Stimulated activated CD8-positive, alpha-beta memory T cell treated with anti-CD3 and anti-CD28 coated beads, Interleukin-2, amount 100 ng/mL, for 1 hour (primary cell): ENCODE measurements around the gene MMP24.
"Not testable (repeated sequence)": the region's sequence is repeated elsewhere in the genome, so short reads cannot be mapped to it uniquely, and the experiment has no call there.

Experiments used
- DNase-seq, 2 donors: peaks; one replicate each; pipeline ENCODE4 v3.0.0-alpha.2; 2020; ENCODE audit warnings: low read depth in 2 of 2

Gene MMP24

GRCh38 chr20:35311822-35312221 lies 85.3 kb downstream of the MMP24 start:
- DNase-seq: no peak

- no peak for DNase-seq
Observed at GRCh38 chr20:35312318-35312717, 85.8 kb downstream of the MMP24 start.

DNA sequence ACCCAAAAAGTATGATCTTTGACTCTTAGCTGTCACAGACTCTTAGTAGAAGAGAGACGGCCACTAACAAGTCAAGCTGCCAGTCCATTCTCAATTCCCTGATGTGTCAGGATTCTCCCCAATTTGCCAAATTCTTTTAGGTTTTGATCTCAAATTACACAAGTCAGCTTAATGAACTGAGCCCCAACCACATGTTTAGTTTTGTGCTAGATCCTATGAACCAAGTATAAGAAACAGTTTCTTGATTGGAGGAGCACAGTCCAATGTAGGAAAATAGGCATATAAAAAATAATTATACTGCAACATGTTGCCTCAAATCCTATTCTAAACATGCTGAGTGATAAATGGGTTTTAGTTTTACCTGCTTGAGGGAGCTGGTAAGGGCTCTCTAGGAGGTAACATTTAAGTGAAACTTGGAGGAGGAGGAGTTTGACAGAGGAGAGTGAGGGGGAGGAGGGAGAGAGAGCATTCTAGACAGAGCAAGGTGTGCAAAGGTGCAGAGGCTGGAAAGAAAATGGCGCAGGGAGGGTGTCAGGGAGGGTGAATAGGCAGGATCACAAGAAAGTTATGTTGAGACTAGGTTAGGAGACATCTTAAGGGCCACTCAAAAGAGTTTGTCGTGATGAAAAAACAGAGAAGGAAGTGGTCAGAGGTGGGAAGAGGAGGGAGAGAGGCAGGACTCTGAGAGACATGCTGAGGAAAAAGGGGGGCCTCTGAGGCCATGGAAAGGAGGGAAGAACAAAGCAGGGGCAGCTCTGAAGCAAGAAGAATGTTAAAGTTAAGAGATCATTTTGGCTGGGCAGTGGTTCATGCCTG lies 88.5 kb downstream of the MMP24 start:
- DNase-seq: no peak

DNA sequence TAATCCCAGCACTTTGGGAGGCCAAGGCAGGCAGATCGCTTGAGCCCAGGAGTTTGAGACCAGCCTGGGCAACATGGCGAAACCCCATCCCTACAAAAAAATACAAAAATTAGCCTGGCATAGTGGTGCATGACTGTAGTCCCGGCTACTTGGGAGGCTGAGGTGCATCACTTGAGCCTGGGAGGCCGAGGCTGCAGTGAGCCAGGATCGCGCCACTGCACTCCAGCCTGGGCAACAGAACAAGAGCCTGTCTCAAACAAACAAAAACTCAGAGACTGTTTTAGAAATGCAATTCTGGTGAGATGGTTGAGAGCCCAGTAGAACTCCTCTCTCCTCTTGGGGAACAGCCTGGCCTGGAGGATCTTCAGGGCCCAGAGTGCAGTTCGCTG lies 89.1 kb downstream of the MMP24 start:
- DNase-seq: not testable (repeated sequence)

DNA sequence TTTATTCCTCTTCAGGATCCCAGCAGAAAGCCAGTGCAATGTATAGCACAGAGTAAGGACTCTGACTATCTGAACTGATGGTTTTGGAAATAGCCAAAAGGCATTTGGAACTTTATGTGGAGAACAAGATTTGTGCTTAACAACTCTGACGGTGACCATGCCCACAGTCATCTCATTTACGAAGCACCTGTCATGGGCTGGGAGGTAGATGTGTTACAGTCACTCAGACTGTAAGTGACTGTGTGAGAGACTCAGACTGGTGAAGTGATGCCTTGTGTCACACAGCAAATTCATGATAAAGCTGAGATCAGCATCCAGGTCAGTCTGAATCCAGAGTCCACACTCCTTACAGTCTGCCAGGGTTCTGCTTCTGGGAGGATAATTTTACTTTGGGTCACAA lies 89.6 kb downstream of the MMP24 start:
- no peak for DNase-seq

DNA sequence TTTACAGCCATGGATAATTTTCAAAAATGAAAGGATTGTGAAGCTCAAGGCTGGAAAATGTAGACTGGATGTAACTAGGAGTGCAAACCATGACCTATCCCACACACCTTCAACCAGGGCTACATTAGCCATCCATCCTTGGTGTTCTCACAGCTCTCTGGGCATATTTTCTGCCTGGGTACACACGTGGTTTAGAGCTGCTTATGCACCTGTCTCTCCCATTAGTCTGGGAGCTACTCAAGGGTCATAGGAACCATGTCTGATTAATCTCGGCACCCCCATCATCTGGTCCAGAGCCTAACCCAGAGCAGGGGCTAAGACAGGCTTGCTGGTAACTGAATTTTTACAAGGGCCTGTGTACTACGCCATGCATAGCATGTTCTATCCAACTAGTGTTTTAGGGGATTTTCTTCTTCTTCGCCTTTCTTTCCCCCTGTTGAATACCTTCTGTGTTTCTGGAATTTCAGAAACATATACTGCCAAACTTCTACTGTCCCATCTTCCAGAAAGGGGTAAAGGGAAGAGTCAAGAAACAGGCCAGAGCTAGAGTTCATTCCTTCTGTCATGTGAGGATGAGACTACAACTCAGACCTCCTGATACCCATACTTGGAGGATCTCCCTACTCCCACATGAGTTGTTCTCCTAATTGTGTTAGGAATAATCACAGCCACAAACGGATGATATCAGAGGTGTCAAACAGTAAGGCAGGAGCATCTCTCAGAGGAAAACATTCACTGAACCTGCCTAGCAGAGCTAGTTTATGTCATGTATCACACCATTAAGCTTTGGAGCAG lies 91.1 kb downstream of the MMP24 start:
- DNase-seq: no peak

- DNase-seq: no peak
Observed at GRCh38 chr20:35318502-35319157, 92.1 kb downstream of the MMP24 start.

GRCh38 chr20:35319192-35319870 lies 92.8 kb downstream of the MMP24 start:
- DNase-seq: no peak

- DNase-seq: no peak
Observed at GRCh38 chr20:35319871-35320197, 93.3 kb downstream of the MMP24 start.

- DNase-seq: no peak
Observed at GRCh38 chr20:35320396-35321126, 94.1 kb downstream of the MMP24 start.

- no peak for DNase-seq
Observed at GRCh38 chr20:35325401-35325800, 98.9 kb downstream of the MMP24 start.

DNA sequence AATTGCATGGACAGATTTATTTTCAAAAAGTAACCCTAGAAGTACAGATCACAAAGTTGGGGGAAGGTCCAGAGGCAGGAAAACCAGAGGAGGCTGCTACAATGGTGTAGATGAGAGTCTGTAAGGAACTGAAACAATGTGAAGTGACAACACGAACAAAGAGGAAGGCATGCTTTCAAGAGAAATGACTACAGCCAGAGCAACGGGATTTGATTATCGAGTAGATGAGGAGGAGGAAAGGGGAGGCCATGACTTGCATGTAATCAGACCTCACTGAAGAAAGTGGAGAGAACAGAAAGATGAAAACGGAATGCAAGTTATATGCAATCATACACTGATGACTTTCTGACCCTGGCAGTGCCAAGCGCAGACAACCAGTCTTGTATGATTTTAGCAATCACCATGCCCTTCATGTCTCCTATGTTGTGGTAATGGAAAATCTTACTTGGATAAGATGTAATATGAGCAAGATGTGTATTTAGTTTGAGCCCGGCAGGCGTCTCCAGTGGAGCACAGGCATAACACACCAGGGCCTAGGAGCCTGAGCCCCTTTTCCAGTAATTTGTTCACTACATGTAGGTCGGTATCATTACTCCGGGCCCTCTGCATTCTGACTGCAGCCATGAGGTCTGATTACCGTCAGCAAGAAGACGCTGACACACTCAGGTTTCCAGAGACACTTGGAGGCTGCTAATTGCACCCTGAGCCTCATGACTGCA lies 99.7 kb downstream of the MMP24 start:
- no peak for DNase-seq
